Lung (tissue), 12 donors: ENCODE results near the gene ATG16L1. TPM values are rescaled to one million over a fixed set of nuclear protein-coding genes. Genes with fewer than 3 reads are reported as not detected.

Experiments used
- ATAC-seq: fragments of 200-7000 bp; cut with Tn5 transposase; one replicate; pipeline ENCODE4 v1.9.1; 2020; ENCODE audit warnings: moderate number of reproducible peaks; ENCODE audit not compliant: insufficient read depth, low FRiP score
- DNase-seq, 3 donors: peaks; one replicate each; pipeline ENCODE4 v3.0.0-alpha.2; 2013 to 2017
- H3K27ac ChIP-seq, 2 donors: one replicate each; pipeline ENCODE4 v1.5.1; 2013; ENCODE audit warnings: mild to moderate bottlenecking in 2 of 2, moderate library complexity in 2 of 2, control low read depth in 1 of 2, inconsistent platforms in 1 of 2, low read depth in 1 of 2, low read length in 1 of 2
- H3K27me3 ChIP-seq, 3 donors: one replicate each; pipeline ENCODE4 v1.5.1; 2013; ENCODE audit warnings: low read length in 2 of 3; ENCODE audit not compliant: control insufficient read depth in 3 of 3, insufficient read depth in 3 of 3
- H3K36me3 ChIP-seq, 4 donors: one replicate each; pipeline ENCODE4 v1.5.1; 2013; ENCODE audit warnings: low read length in 4 of 4, mild to moderate bottlenecking in 1 of 4, moderate library complexity in 1 of 4; ENCODE audit not compliant: control insufficient read depth in 4 of 4, insufficient read depth in 4 of 4
- H3K4me1 ChIP-seq, 5 donors: one replicate each; pipeline ENCODE4 v1.5.1; 2013; ENCODE audit warnings: low read length in 5 of 5, mild to moderate bottlenecking in 2 of 5, moderate library complexity in 1 of 5; ENCODE audit not compliant: control insufficient read depth in 5 of 5, insufficient read depth in 5 of 5
- H3K4me3 ChIP-seq: one replicate; pipeline ENCODE4 v1.5.1; 2013; ENCODE audit warnings: mild to moderate bottlenecking, control low read depth, moderate library complexity
- H3K9ac ChIP-seq, 2 donors: one replicate each; pipeline ENCODE4 v1.5.1; 2013; ENCODE audit warnings: low read length in 2 of 2, control low read depth in 1 of 2; ENCODE audit not compliant: insufficient read depth in 1 of 2
- H3K9me3 ChIP-seq, 4 donors: one replicate each; pipeline ENCODE4 v1.5.1; 2013; ENCODE audit warnings: low read length in 3 of 4, mild to moderate bottlenecking in 1 of 4, moderate library complexity in 1 of 4; ENCODE audit not compliant: control insufficient read depth in 4 of 4, insufficient read depth in 3 of 4
- WGBS, 2 donors: extraction: QIAGEN DNeasy Blood & Tissue Kit; methylation state at CpG; one replicate each; pipeline ENCODE4 v1.1.7; 2013; 5-methylcytosine and 5-hydroxymethylcytosine counted together
- polyA plus RNA-seq, 2 donors: library from polyadenylated mRNA; stranded (reverse); fragments of 200-250 nt; gene quantifications; one replicate each; pipeline ENCODE4 v1.2.1, GENCODE V29; 2013
- total RNA-seq, 2 donors: library from RNA; depleted of rRNA in 1 of 2; stranded (reverse); fragments of >200 nt in 1 of 2; gene quantifications; one replicate each; pipeline ENCODE4 v1.2.1, GENCODE V29; 2014 to 2021
- TF ChIP-seq, protein P1 (sequence below): IDR thresholded peaks from 2 replicates; pipeline ENCODE4 v1.5.1; 2012; ENCODE audit warnings: mild to moderate bottlenecking; ENCODE audit errors: control extremely low read depth, extremely low read depth
- donor health status: control.
- donor health status: control.
- donor health status: Bipolar disorder and iron deficiency.
- donor health status: healthy.
- donor health status: DM: yes; HTN: yes; CAD: no.

Gene ATG16L1
- total and polyA plus RNA-seq, 4 donors = 10.9 to 37.0 (median 20.3) TPM

DNA sequence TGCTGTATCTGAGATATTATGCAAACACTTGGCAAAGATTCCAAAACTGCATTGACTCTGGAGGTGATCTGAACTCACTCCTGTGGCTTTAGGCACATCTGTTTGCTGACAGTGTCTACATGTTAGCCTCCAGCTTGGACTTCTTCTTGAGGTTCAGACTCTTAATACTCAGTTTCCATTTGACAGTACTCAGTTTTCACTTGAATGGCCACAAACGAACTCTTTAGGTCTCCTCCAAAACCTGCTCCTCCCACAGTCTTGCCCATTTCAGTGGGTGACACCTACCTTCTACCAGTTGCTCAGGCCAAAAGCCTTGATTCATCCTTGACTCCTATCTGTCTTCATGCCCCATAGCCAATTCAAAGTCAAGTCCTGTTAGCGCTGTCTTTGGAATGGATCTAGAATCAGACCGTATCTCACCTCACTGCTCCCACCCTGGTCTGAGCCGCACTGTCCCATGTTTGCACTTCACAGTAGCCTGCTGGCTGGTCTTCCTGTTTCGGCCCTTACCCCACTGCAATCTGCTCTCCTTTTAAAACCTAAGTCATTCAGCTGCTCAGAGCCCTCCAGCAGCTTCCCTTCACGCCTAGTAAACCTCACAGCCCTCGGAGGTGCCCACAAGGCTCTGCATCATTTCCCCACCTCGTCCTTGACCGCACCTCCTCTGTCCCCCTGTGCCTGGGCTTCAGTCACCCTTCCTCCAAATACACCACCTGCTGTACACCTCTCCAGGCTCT is 10.5 kb downstream of the ATG16L1 start:
- no peak overlapping the region for H3K27ac ChIP-seq
- no peaks in the 10 kb centered on the region for H3K4me1 ChIP-seq
- no peak for DNase-seq
- no peak overlapping the region for H3K4me3 ChIP-seq
- H3K9me3 ChIP-seq = no peaks in the 10 kb centered on the region
- H3K9ac ChIP-seq = no peak overlapping the region
- 86 to 88% methylated on average over 9 of the region's 9 CpGs for WGBS, 2 donors
- H3K36me3 ChIP-seq = peaks cover 31 to 63% (median 48%) of the 10 kb centered on the region in 4 donors
- TF ChIP-seq, protein P1, sequence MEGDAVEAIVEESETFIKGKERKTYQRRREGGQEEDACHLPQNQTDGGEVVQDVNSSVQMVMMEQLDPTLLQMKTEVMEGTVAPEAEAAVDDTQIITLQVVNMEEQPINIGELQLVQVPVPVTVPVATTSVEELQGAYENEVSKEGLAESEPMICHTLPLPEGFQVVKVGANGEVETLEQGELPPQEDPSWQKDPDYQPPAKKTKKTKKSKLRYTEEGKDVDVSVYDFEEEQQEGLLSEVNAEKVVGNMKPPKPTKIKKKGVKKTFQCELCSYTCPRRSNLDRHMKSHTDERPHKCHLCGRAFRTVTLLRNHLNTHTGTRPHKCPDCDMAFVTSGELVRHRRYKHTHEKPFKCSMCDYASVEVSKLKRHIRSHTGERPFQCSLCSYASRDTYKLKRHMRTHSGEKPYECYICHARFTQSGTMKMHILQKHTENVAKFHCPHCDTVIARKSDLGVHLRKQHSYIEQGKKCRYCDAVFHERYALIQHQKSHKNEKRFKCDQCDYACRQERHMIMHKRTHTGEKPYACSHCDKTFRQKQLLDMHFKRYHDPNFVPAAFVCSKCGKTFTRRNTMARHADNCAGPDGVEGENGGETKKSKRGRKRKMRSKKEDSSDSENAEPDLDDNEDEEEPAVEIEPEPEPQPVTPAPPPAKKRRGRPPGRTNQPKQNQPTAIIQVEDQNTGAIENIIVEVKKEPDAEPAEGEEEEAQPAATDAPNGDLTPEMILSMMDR = no peak
- H3K27me3 ChIP-seq = no peaks in the 10 kb centered on the region
- ATAC-seq = no peak

DNA sequence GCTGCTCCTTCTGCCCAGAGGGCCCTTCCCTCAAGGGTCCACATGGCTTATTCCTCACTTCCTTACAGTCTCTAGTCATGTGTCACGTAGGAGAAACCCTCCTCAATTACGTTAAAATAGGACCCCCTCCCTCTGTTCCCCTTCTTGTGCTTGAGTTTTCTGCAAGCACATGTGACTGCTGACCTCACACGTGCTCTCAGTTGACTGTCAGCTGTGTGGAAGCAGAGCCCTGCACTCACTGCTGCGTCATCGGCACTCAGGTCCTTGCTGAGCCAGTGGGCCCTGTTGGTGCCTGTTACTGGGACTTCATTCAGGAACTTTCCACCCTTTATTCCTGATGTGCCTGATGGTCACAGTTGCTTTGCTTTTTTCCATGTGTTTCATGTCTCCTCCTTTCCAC is 11.1 kb downstream of the ATG16L1 start:
- Histone ChIP-seq H3K4me1 (no peaks in the 10 kb centered on the region), H3K36me3 (peaks cover 29 to 59% (median 49%) of the 10 kb centered on the region in 4 donors)

DNA sequence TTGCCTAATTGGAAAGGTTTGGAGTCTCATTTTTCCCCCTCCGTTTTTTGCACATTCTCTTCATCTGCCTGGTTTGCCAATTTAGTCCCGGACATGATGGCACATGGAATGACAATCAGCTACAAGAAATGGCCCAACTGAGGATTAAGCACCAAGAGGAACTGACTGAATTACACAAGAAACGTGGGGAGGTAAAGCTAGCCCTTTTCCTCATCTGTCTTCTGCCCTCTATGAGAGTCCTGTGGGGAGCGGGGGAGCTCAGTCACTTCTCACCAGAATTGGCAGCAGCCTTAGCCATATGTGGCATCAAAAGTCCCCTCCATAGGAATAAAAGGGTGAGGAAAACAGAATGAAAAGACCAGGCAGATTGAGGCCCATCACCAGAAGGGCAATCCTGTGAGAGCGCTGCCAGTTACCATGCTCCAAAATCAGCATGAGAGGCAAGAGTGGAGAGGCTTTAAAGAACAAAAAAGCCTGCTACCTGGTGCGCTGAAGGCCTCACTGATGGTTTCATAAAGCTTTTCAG is 11.6 kb downstream of the ATG16L1 start:
- Histone ChIP-seq H3K9ac (no peak overlapping the region), H3K4me1 (no peaks in the 10 kb centered on the region), H3K27me3 (no peaks in the 10 kb centered on the region), H3K27ac (no peak overlapping the region), H3K9me3 (no peaks in the 10 kb centered on the region), H3K36me3 (peaks cover 29 to 62% (median 51%) of the 10 kb centered on the region in 4 donors), H3K4me3 (no peak overlapping the region)
- ATAC-seq (no peak), DNase-seq (no peak)
- TF ChIP-seq, protein P1 = no peak
- WGBS, 2 donors = 76 to 92% methylated on average over 6 of the region's 6 CpGs

More for the DNA sequence above, 11.1 kb downstream of the ATG16L1 start:
- ATAC-seq (no peak), DNase-seq (no peak)
- H3K4me3 ChIP-seq = no peak overlapping the region
- no peak overlapping the region for H3K27ac ChIP-seq
- TF ChIP-seq, protein P1 = no peak
- WGBS, 2 donors = 91 to 96% methylated on average over 5 of the region's 5 CpGs
- H3K9ac ChIP-seq = no peak overlapping the region
- no peaks in the 10 kb centered on the region for H3K9me3 ChIP-seq
- H3K27me3 ChIP-seq = no peaks in the 10 kb centered on the region
